ENCODE data around the gene PINLYP. TPM values are rescaled to one million over a fixed set of nuclear protein-coding genes. Genes with fewer than 3 reads are reported as not detected.

The PINLYP gene
- total RNA-seq, 4 donors from 2014 or later = 3.3 to 6.2 (median 4.9) TPM

DNA sequence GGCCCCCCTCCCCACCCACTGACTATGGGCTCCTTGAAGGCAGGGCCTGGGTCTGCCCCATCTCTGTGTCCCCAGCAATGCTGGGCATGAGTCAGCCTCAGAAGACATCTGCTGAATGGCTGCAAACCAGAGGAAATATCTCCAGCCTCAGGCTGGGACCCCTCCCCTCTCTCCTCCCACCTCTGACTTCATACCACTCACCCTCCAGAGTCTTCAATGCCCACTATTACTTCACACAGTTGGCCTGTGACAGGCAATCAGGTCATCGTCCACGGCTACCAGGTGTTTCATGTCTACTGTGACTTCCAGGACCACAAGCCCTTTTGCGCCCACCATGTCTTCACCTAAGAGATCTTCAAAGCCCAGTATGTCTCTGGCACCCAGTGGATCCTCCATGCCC lies 36.2 kb downstream of the PINLYP start, which contains the start of gene SRRM5:
TSS of gene SRRM5 (plus strand) at position 301 of the 400 bp plus-strand sequence. CDS start at position 335, 34 bp downstream.
- intact Hi-C loops (cut with DNase I) = no loop called here
- peaks cover 23 to 50% (median 45%) of the 10 kb centered on the region in 4 donors for H3K36me3 ChIP-seq
- 100% methylated on average over 3 of the region's 3 CpGs for WGBS

DNA sequence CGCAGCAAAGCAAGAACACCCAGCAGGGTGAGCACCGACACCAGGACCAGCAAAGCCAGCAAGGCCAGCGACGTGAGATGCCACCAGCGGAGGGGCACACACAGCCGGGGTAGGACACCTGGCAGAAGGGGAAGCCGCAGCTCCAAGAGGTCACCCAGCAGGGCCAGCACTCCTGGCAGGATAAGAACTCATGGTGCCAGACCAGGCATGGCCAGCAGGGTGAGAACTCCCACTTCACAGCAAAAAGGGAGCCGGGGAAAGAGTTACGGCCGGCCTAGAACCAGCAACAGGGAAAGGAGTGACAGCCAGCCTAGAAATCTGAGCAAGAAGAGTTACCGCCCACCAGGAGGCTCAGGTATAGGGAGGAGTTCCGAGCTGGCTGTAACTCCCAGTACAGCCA lies 36.8 kb downstream of the PINLYP start:
- WGBS = 95% methylated on average over 8 of the region's 12 CpGs
- no peak for DNase-seq (ENCODE audit: extremely low spot score)
- intact Hi-C loops (cut with DNase I) = no loop called here

More for the DNA sequence above, 36.2 kb downstream of the PINLYP start, which contains the start of gene SRRM5:
- Histone ChIP-seq H3K4me3 (no peak within 1 kb of the TSS), H3K4me1 (peaks cover 0 to 18% (median 4%) of the 10 kb centered on the region in 4 donors), H3K27ac (replicated peaks in 1 of 4) (no peak within 1 kb of the TSS), H3K27me3 (no peaks in the 10 kb centered on the region), H3K9me3 (no peaks in the 10 kb centered on the region)
- DNase-seq (ENCODE audit: extremely low spot score) = no peak
- no peak for TF ChIP-seq EP300 (IDR thresholded peaks at IDR 0.05)
- TF ChIP-seq POLR2A (IDR thresholded peaks at IDR 0.05; ENCODE audit: low read depth) = no peak
- no peak for TF ChIP-seq POLR2AphosphoS5 (IDR thresholded peaks at IDR 0.05)
- TF ChIP-seq, protein P1, sequence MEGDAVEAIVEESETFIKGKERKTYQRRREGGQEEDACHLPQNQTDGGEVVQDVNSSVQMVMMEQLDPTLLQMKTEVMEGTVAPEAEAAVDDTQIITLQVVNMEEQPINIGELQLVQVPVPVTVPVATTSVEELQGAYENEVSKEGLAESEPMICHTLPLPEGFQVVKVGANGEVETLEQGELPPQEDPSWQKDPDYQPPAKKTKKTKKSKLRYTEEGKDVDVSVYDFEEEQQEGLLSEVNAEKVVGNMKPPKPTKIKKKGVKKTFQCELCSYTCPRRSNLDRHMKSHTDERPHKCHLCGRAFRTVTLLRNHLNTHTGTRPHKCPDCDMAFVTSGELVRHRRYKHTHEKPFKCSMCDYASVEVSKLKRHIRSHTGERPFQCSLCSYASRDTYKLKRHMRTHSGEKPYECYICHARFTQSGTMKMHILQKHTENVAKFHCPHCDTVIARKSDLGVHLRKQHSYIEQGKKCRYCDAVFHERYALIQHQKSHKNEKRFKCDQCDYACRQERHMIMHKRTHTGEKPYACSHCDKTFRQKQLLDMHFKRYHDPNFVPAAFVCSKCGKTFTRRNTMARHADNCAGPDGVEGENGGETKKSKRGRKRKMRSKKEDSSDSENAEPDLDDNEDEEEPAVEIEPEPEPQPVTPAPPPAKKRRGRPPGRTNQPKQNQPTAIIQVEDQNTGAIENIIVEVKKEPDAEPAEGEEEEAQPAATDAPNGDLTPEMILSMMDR (IDR thresholded peaks at IDR 0.05) = no peak

DNA sequence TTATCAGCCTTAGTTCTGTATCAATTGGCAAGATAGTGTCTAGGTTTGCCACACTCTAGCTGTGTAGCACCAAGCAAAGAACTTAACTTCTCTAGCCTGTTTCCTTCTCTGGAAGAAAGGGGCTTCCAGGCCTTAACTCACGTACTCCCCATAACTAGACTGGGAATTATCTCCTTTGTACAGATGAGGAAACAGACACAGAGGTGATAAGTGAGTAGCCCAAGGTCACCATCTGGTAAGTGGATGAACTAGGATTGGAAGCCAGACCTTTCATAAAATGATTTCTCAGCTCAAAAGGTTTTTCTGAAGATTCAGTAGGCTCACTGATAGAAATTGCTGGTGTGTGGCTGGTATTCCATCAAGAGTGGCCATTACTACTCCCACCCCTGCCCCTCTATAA lies 40.7 kb downstream of the PINLYP start:
- Histone ChIP-seq H3K4me3 (no peak overlapping the region), H3K4me1 (peaks cover 12 to 44% (median 22%) of the 10 kb centered on the region in 4 donors), H3K27ac (replicated peaks in 1 of 4) (no peak overlapping the region), H3K27me3 (no peaks in the 10 kb centered on the region), H3K36me3 (peaks cover 17 to 31% (median 30%) of the 10 kb centered on the region in 4 donors), H3K9me3 (no peaks in the 10 kb centered on the region)
- intact Hi-C loops (cut with DNase I) = loop anchor here (5.0 kb wide), 1 partner anchor 51 kb away; no protein-coding TSS in a partner anchor
- DNase-seq (ENCODE audit: extremely low spot score) = no peak
- TF ChIP-seq, protein P1 (IDR thresholded peaks at IDR 0.05) = no peak
- no peak for TF ChIP-seq POLR2AphosphoS5 (IDR thresholded peaks at IDR 0.05)
- TF ChIP-seq EP300 (IDR thresholded peaks at IDR 0.05) = no peak
- TF ChIP-seq POLR2A (IDR thresholded peaks at IDR 0.05; ENCODE audit: low read depth) = no peak
- 82% methylated on average over 1 of the region's 1 CpG for WGBS

More for the DNA sequence above, 36.8 kb downstream of the PINLYP start:
- Histone ChIP-seq H3K4me3 (no peak overlapping the region), H3K36me3 (peaks cover 22 to 44% (median 40%) of the 10 kb centered on the region in 4 donors), H3K27me3 (no peaks in the 10 kb centered on the region), H3K27ac (replicated peaks in 1 of 4) (no peak overlapping the region), H3K4me1 (peaks cover 0 to 21% (median 4%) of the 10 kb centered on the region in 4 donors), H3K9me3 (no peaks in the 10 kb centered on the region)
- TF ChIP-seq EP300 (IDR thresholded peaks at IDR 0.05) (no peak), POLR2AphosphoS5 (IDR thresholded peaks at IDR 0.05) (no peak), POLR2A (IDR thresholded peaks at IDR 0.05; ENCODE audit: low read depth) (no peak)
- TF ChIP-seq, protein P1 (IDR thresholded peaks at IDR 0.05) = no peak

DNA sequence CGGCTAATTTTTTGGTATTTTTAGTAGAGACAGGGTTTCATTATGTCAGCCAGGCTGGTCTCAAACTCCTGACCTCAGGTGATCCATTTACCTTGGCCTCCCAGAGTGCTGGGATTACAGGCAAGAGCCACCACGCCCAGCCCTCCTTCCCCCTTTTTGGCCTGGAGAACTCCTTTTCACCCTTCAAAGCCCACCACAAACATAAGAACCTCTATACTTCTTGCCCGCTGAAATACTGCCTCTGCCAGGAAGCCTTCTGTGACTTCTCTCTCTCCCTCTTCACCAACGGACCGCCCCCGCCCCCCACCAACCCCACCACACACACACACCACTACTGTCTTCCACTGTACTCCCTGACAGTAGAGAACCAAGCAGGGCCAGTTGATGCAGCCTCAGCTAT lies 41.4 kb downstream of the PINLYP start:
- H3K4me3 ChIP-seq = no peak overlapping the region
- H3K27me3 ChIP-seq = no peaks in the 10 kb centered on the region
- peaks cover 12 to 44% (median 22%) of the 10 kb centered on the region in 4 donors for H3K4me1 ChIP-seq
- no peak for DNase-seq (ENCODE audit: extremely low spot score)
- peaks cover 13 to 25% (median 24%) of the 10 kb centered on the region in 4 donors for H3K36me3 ChIP-seq
- 84% methylated on average over 6 of the region's 6 CpGs for WGBS
- no peak for TF ChIP-seq POLR2A (IDR thresholded peaks at IDR 0.05; ENCODE audit: low read depth)
- TF ChIP-seq, protein P1 (IDR thresholded peaks at IDR 0.05) = no peak
- TF ChIP-seq EP300 (IDR thresholded peaks at IDR 0.05) = no peak
- no peak for TF ChIP-seq POLR2AphosphoS5 (IDR thresholded peaks at IDR 0.05)
- no peak overlapping the region for H3K27ac ChIP-seq (replicated peaks in 1 of 4)
- no peaks in the 10 kb centered on the region for H3K9me3 ChIP-seq
- intact Hi-C loops (cut with DNase I) = loop anchor here (5.0 kb wide), 1 partner anchor 50 kb away; no protein-coding TSS in a partner anchor

All from esophagus muscularis mucosa (tissue), 4 donors.